ENCODE measurements around the gene KHDC1L. TPM values are rescaled to one million over a fixed set of nuclear protein-coding genes. Genes with fewer than 3 reads are reported as not detected.
A peak's percentile ranks its signal among the peaks of the same experiment; 100 is the strongest.

Gene KHDC1L
- total RNA-seq, 1 experiment from 2014 or later, result not detected

GRCh38 chr6:73263570-73263909 is 38.2 kb upstream of the KHDC1L start:
- Histone ChIP-seq H4K8ac (replicated peaks; ENCODE audit: insufficient read length, low read depth, low read length) (no peak overlapping the region), H3K4me2 (ENCODE audit: insufficient read depth, insufficient read length, low read length) (peak overlapping the region; percentile 81), H2BK15ac (ENCODE audit: low read depth, low read length) (no peak overlapping the region), H3K9me3 (ENCODE audit: control insufficient read depth, low read depth, low read length) (no peaks in the 10 kb centered on the region), H3K79me1 (ENCODE audit: insufficient read depth, low read depth, low read length, poor library complexity, severe bottlenecking) (no peaks in the 10 kb centered on the region), H3K27me3 (ENCODE audit: insufficient read depth, low read length) (no peaks in the 10 kb centered on the region), H2BK120ac (ENCODE audit: low read depth, low read length, poor library complexity, severe bottlenecking) (no peak overlapping the region), H2BK20ac (ENCODE audit: low read depth, low read length, poor library complexity, severe bottlenecking) (no peak overlapping the region), H2BK12ac (ENCODE audit: insufficient read length, low read depth, low read length) (no peak overlapping the region), H3T11ph (ENCODE audit: low read length) (no peak overlapping the region), H3K9ac (ENCODE audit: extremely low read depth, insufficient read length, low read length) (peak overlapping the region; percentile 12), H4K91ac (ENCODE audit: insufficient read length, low read depth, low read length) (no peak overlapping the region), H2AK5ac (ENCODE audit: insufficient read length, low read length) (no peak overlapping the region), H4K20me1 (ENCODE audit: control insufficient read depth, insufficient read depth, insufficient read length) (no peaks in the 10 kb centered on the region), H2AFZ (ENCODE audit: low read length) (no peak overlapping the region), H3K27ac (ENCODE audit: insufficient read length, low read depth, low read length) (no peak overlapping the region), H3K56ac (ENCODE audit: insufficient read length, low read depth, low read length) (no peak overlapping the region), H3K79me2 (ENCODE audit: insufficient read depth, low read length) (no peaks in the 10 kb centered on the region), H3K23ac (ENCODE audit: insufficient read length, low read depth, low read length) (no peak overlapping the region), H3K4me1 (ENCODE audit: insufficient read depth, low read length) (no peaks in the 10 kb centered on the region), H3K4ac (ENCODE audit: low read depth, low read length) (no peak overlapping the region), H3K14ac (ENCODE audit: insufficient read depth, low read length) (peak overlapping the region; percentile 28), H3K18ac (ENCODE audit: insufficient read length, low read depth, low read length) (no peak overlapping the region), H2BK5ac (ENCODE audit: insufficient read length, low read length) (no peak overlapping the region), H3K23me2 (ENCODE audit: insufficient read length, low read depth, low read length, poor library complexity, severe bottlenecking) (no peaks in the 10 kb centered on the region), H4K5ac (ENCODE audit: insufficient read length, low read depth, low read length) (no peak overlapping the region)
- H3K27ac Mint-ChIP-seq, result no peak overlapping the region
- H3K9me3 Mint-ChIP-seq, result no peaks in the 10 kb centered on the region
- peaks cover 5 to 36% (median 35%) of the 10 kb centered on the region in 3 experiments; a peak in 6 of 7 replicates for H3K36me3 Mint-ChIP-seq (ENCODE audit: insufficient read depth in 1 of 3, low read depth in 3 of 3)
- no peaks in the 10 kb centered on the region for H3K27me3 Mint-ChIP-seq (ENCODE audit: low read depth)
- no CpG with 5 or more reads among the region's 7 CpGs for WGBS (ENCODE audit: extremely low coverage, insufficient read length, low lambda C conversion rate)
- peak overlapping the region; percentile 66 to 68 for H3K4me3 Mint-ChIP-seq
- no peak for TF ChIP-seq CTCF (conservative IDR thresholded peaks at IDR 0.05)
- peaks cover 29 to 33% of the 10 kb centered on the region in 2 experiments for H3K4me1 Mint-ChIP-seq
- no peak for DNase-seq

Measured in H9 (cell line).